ENCODE measurements around the gene GRIK2. TPM values are rescaled to one million over a fixed set of nuclear protein-coding genes. Genes with fewer than 3 reads are reported as not detected.

GRIK2 gene
- total RNA-seq, 2 donors from 2014 or later: 0.92 to 2.0 TPM

DNA sequence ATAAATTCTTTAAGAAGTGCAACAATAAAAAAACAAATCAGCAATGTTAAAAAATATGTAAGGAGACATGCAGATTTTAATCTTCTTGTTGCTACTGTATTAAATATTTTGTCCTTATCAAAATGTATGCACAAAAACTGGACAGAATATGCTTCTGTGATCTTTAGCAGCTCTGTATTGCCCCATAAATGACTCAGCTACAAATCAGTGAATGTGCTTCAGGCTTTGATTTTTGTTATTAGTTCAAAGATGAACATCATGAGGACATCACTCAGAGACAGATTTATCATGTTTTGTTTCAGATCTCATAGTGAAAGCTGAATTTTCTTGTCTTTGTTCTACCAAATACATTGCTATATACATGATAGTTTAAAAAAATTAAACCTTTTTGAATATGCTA lies 312.4 kb downstream of the GRIK2 start:
- no peak for ATAC-seq (ENCODE audit: insufficient number of reproducible peaks, low FRiP score, low read depth)
- Histone ChIP-seq H3K27me3 (replicated peaks; ENCODE audit: insufficient read depth) (no peaks in the 10 kb centered on the region), H3K4me3 (no peak overlapping the region), H3K4me1 (ENCODE audit: control insufficient read depth in 1 of 2, low read depth in 2 of 2) (no peaks in the 10 kb centered on the region), H3K36me3 (no peaks in the 10 kb centered on the region), H3K9me3 (no peaks in the 10 kb centered on the region), H3K27ac (no peak overlapping the region)
- TF ChIP-seq, protein P1, sequence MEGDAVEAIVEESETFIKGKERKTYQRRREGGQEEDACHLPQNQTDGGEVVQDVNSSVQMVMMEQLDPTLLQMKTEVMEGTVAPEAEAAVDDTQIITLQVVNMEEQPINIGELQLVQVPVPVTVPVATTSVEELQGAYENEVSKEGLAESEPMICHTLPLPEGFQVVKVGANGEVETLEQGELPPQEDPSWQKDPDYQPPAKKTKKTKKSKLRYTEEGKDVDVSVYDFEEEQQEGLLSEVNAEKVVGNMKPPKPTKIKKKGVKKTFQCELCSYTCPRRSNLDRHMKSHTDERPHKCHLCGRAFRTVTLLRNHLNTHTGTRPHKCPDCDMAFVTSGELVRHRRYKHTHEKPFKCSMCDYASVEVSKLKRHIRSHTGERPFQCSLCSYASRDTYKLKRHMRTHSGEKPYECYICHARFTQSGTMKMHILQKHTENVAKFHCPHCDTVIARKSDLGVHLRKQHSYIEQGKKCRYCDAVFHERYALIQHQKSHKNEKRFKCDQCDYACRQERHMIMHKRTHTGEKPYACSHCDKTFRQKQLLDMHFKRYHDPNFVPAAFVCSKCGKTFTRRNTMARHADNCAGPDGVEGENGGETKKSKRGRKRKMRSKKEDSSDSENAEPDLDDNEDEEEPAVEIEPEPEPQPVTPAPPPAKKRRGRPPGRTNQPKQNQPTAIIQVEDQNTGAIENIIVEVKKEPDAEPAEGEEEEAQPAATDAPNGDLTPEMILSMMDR (IDR thresholded peaks at IDR 0.05): no peak
- DNase-seq (ENCODE audit: low spot score): no peak

DNA sequence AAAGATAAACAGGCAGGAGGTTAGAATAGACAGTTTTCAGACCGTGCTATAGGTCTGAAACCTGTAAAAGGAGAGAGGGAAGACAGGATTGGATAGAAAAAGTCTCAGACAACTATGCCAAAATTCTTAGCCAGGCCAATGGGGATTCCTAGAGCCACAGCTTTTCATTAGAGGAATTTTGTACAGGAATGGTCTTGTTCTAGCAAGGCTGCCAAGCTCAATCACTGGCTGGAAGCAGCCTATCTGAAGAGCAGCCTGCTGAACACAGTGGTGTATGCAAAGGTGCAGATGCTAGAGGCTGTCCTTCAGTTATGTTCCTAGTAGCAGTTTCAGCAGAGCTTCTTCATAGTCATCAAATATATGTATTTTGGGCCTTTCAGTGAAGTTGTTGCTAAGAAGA lies 313.1 kb downstream of the GRIK2 start:
- TF ChIP-seq, protein P1 (IDR thresholded peaks at IDR 0.05): no peak
- no peak overlapping the region for H3K4me3 ChIP-seq
- H3K9me3 ChIP-seq: no peaks in the 10 kb centered on the region
- ATAC-seq (ENCODE audit: insufficient number of reproducible peaks, low FRiP score, low read depth) (no peak), DNase-seq (ENCODE audit: low spot score) (no peak)
- H3K4me1 ChIP-seq (ENCODE audit: control insufficient read depth in 1 of 2, low read depth in 2 of 2): no peaks in the 10 kb centered on the region
- no peak overlapping the region for H3K27ac ChIP-seq
- H3K27me3 ChIP-seq (replicated peaks; ENCODE audit: insufficient read depth): no peaks in the 10 kb centered on the region
- H3K36me3 ChIP-seq: no peaks in the 10 kb centered on the region

DNA sequence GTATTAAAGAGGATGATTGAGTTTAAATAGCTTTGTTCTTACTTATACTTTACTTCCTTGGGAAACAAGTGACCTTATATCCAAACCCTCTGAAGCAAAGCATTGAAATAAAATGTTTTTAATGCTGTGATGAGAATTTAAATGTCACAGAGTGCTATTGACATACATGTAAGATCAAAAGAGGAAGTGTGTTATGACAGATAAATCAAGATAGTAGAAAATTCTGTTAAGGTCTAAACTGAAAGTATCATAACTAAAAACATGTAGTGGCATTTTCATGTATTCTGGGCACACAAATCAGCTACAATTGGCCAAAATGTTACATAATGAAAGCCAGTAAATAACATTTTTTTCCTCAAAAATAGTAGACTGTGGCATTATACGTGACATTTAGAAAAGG lies 318.0 kb downstream of the GRIK2 start:
- Histone ChIP-seq H3K9me3 (no peaks in the 10 kb centered on the region), H3K36me3 (no peaks in the 10 kb centered on the region), H3K27ac (no peak overlapping the region), H3K27me3 (replicated peaks; ENCODE audit: insufficient read depth) (no peaks in the 10 kb centered on the region), H3K4me1 (ENCODE audit: control insufficient read depth in 1 of 2, low read depth in 2 of 2) (no peaks in the 10 kb centered on the region), H3K4me3 (no peak overlapping the region)
- TF ChIP-seq, protein P1 (IDR thresholded peaks at IDR 0.05): no peak
- no peak for ATAC-seq (ENCODE audit: insufficient number of reproducible peaks, low FRiP score, low read depth)
- DNase-seq (ENCODE audit: low spot score): no peak

DNA sequence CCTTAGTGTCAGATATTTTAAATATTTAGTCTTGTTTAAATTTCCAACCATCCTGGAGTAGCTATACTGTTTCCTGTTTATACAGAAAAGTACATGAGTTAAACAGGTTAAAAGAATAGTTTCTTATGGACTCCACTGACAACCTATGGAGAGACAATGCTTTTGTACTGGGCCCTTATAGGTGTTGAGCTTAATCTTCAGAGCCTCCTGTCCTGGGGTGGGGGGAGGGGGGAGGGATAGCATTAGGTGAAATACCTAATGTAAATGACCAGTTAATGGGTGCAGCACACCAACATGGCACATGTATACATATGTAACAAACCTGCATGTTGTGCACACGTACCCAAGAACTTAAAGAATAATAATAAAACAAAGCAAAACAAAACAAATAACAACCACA lies 322.9 kb downstream of the GRIK2 start:
- no peak for DNase-seq (ENCODE audit: low spot score)
- TF ChIP-seq, protein P1 (IDR thresholded peaks at IDR 0.05): no peak
- H3K9me3 ChIP-seq: no peaks in the 10 kb centered on the region
- no peak overlapping the region for H3K4me3 ChIP-seq
- no peaks in the 10 kb centered on the region for H3K27me3 ChIP-seq (replicated peaks; ENCODE audit: insufficient read depth)
- no peaks in the 10 kb centered on the region for H3K36me3 ChIP-seq
- no peaks in the 10 kb centered on the region for H3K4me1 ChIP-seq (ENCODE audit: control insufficient read depth in 1 of 2, low read depth in 2 of 2)
- no peak overlapping the region for H3K27ac ChIP-seq
- no peak for ATAC-seq (ENCODE audit: insufficient number of reproducible peaks, low FRiP score, low read depth)

DNA sequence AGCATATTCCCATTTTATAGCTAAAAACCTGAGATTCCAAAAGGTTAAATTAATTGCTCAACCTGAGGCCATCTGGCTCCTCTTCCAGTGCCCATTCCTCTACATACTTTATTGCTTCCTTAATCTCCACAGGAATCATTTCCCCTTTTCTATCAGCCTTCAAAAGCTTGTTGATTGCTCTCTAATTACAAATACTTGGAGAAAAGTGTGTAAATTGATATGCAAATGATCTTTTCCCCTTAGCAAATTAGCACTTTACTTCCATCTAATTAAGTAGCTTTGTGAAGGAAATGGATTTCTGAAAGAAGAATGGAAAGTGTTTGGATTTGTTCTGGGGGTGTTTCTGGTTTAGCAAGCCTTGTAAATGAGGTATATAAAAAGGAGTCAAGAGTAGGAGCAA lies 323.3 kb downstream of the GRIK2 start:
- DNase-seq (ENCODE audit: low spot score) (no peak), ATAC-seq (ENCODE audit: insufficient number of reproducible peaks, low FRiP score, low read depth) (no peak)
- Histone ChIP-seq H3K9me3 (no peaks in the 10 kb centered on the region), H3K36me3 (no peaks in the 10 kb centered on the region), H3K27me3 (replicated peaks; ENCODE audit: insufficient read depth) (no peaks in the 10 kb centered on the region), H3K27ac (no peak overlapping the region), H3K4me1 (ENCODE audit: control insufficient read depth in 1 of 2, low read depth in 2 of 2) (no peaks in the 10 kb centered on the region), H3K4me3 (no peak overlapping the region)
- TF ChIP-seq, protein P1 (IDR thresholded peaks at IDR 0.05): no peak
